C4-2B (cell line): ENCODE data around the gene GMDS.

Experiments used
- ZFX ChIP-seq: fragments of 450-650 bp; IDR thresholded peaks from 2 replicates; pipeline ENCODE4 v1.6.1; 2017
- TF ChIP-seq, protein P1 (sequence below): fragments of 450-650 bp; conservative IDR thresholded peaks from 2 replicates; pipeline ENCODE4 v1.5.1; 2017; ENCODE audit warnings: mild to moderate bottlenecking

DNA sequence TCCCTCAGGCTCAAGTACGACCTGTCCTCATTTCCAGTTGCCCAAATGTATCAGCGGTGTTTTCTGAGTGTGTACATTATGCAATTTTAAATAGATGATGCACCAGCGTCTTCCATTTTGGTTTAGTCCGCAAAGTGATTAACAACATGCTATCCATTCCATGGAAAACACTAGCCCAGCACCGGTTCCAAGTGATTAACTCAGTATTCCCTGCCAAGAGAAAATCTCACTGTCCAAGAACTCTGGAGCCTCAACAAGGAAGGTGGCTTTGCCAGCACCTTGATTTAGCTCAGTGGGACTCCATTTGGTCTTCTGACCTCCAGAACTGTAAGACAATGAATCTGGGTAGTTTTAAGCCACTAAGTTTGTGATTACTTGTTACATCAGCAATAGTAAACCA lies 528.5 kb downstream of the GMDS start:
- TF ChIP-seq, protein P1, sequence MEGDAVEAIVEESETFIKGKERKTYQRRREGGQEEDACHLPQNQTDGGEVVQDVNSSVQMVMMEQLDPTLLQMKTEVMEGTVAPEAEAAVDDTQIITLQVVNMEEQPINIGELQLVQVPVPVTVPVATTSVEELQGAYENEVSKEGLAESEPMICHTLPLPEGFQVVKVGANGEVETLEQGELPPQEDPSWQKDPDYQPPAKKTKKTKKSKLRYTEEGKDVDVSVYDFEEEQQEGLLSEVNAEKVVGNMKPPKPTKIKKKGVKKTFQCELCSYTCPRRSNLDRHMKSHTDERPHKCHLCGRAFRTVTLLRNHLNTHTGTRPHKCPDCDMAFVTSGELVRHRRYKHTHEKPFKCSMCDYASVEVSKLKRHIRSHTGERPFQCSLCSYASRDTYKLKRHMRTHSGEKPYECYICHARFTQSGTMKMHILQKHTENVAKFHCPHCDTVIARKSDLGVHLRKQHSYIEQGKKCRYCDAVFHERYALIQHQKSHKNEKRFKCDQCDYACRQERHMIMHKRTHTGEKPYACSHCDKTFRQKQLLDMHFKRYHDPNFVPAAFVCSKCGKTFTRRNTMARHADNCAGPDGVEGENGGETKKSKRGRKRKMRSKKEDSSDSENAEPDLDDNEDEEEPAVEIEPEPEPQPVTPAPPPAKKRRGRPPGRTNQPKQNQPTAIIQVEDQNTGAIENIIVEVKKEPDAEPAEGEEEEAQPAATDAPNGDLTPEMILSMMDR: no peak
- TF ChIP-seq ZFX: no peak
